K562 (cell line): ENCODE data around the gene HSPA8. TPM values are rescaled to one million over a fixed set of nuclear protein-coding genes. Genes with fewer than 3 reads are reported as not detected.
A peak's percentile ranks its signal among the peaks of the same experiment; 100 is the strongest.

ENCODE experiments used
- HDAC2 ChIP-seq: fragments of 450-650 bp; IDR thresholded peaks from 2 replicates; pipeline ENCODE4 v1.6.1; 2016; ENCODE audit warnings: mild to moderate bottlenecking
- HNRNPLL ChIP-seq: fragments of 200-400 bp; formaldehyde crosslinking; IDR thresholded peaks from 2 replicates; pipeline ENCODE4 v1.6.1; 2017; ENCODE audit warnings: low read length, low read depth, mild to moderate bottlenecking; ENCODE audit not compliant: poor library complexity, severe bottlenecking
- RAD51 ChIP-seq: fragments of 450-650 bp; IDR thresholded peaks from 2 replicates; pipeline ENCODE4 v1.7.1; 2016; ENCODE audit warnings: low read depth, mild to moderate bottlenecking, borderline replicate concordance
- SAFB ChIP-seq: fragments of 200-400 bp; formaldehyde crosslinking; IDR thresholded peaks from 2 replicates; pipeline ENCODE4 v1.6.1; 2017; ENCODE audit warnings: low read depth, low read length, borderline replicate concordance
- SMARCA5 ChIP-seq: fragments of 450-650 bp; IDR thresholded peaks from 2 replicates; pipeline ENCODE4 v1.6.1; 2016
- ZNF668 ChIP-seq: fragments of 250-450 bp; sonication (Bioruptor Pico); IDR thresholded peaks from 2 replicates; pipeline ENCODE4 v1.8.0; 2022; ENCODE audit warnings: mild to moderate bottlenecking, inconsistent platforms
- ZNF695 ChIP-seq: fragments of 450-650 bp; formaldehyde crosslinking; IDR thresholded peaks from 2 replicates; pipeline ENCODE4 v1.4.0; 2020; ENCODE audit warnings: mild to moderate bottlenecking, moderate library complexity
- polyA plus RNA-seq, 8 experiments: library from polyadenylated mRNA; depleted of rRNA in 4 of 8; stranded (reverse) in 5 of 8; unstranded in 3 of 8; fragments of >200 nt; fragmentation: Nextera tagmentation in 2 of 8; fragmentation: Illumina TruSeq in 1 of 8; extraction: Ambion mirVana in 2 of 8; extraction: Trizol in 1 of 8; gene quantifications; 2 replicates each; pipeline versions ENCODE4 v1.2.1 to v1.2.3, GENCODE V29; 2011 to 2014; ENCODE audit warnings: inconsistent platforms in 1 of 8, missing spikeins in 1 of 8
- total RNA-seq, 7 experiments: library from RNA; depleted of rRNA in 6 of 7; stranded (reverse); fragments of >200 nt in 6 of 7; fragmentation: Illumina TruSeq in 2 of 7; extraction: Trizol in 2 of 7; gene quantifications; 2 replicates each; pipeline versions ENCODE4 v1.2.1 to v1.2.3, GENCODE V29; 2011 to 2021; ENCODE audit warnings: low replicate concordance in 1 of 7
- TF ChIP-seq, protein P1 (sequence below), 2 experiments: IDR thresholded peaks; 2 replicates each; pipeline ENCODE4 v1.6.1; 2012; ENCODE audit warnings: improper control_type of control experiment in 2 of 2, low read depth in 2 of 2, low read length in 2 of 2, borderline replicate concordance in 1 of 2
- TF ChIP-seq, protein P2 (sequence below): fragments of 450-650 bp; IDR thresholded peaks from 2 replicates; pipeline ENCODE4 v1.6.1; 2017; ENCODE audit warnings: antibody characterized with exemption
- TF ChIP-seq, protein P3 (sequence below): IDR thresholded peaks from 2 replicates; pipeline ENCODE4 v1.6.1; 2012; ENCODE audit warnings: low read depth, low read length, improper control_type of control experiment, borderline replicate concordance

Gene HSPA8
- total and polyA plus RNA-seq, 9 of the 15 experiments (the other 6 are each of a cell fraction or from before 2014, with no cell fraction given) = 1,250 to 3,966 (median 2,773) TPM

DNA sequence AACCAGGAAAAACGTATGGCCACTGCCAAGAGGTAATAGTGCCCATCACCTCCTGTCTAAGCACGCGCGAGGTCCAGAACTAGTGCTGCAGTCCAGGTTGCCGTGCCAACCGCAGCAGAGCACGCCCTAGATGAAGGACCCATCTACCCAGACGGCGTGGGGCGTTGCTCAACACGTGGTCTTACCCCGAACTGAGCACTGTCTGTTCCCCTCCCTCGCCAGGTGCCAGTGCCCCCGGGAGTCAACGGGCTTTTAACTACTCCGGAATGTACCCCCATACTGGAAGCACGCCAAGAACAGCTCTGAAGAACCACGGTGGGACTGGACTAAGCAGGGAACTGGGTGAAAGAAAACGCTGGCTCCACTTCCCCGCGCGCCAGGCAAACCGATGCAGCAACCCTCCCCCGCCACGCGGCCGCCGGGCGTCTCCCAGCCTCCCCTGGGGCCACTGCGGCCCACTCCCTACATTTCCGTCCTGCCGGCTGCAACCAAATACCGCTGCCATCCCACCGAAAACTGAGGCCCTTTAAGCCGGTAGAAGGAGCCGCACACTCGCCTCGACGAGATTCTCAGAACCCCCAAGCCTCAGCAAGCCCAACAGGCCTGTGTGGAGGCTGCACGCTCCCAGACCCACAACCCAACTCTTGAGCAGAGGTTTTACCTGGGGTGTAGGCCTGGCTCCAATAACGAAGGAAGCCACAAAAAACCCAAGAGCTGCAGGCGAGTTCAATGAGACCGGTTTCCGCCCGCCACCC is at the start of gene HSPA8 (continued):
- TF ChIP-seq, protein P1, sequence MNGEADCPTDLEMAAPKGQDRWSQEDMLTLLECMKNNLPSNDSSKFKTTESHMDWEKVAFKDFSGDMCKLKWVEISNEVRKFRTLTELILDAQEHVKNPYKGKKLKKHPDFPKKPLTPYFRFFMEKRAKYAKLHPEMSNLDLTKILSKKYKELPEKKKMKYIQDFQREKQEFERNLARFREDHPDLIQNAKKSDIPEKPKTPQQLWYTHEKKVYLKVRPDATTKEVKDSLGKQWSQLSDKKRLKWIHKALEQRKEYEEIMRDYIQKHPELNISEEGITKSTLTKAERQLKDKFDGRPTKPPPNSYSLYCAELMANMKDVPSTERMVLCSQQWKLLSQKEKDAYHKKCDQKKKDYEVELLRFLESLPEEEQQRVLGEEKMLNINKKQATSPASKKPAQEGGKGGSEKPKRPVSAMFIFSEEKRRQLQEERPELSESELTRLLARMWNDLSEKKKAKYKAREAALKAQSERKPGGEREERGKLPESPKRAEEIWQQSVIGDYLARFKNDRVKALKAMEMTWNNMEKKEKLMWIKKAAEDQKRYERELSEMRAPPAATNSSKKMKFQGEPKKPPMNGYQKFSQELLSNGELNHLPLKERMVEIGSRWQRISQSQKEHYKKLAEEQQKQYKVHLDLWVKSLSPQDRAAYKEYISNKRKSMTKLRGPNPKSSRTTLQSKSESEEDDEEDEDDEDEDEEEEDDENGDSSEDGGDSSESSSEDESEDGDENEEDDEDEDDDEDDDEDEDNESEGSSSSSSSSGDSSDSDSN (IDR thresholded peaks at IDR 0.05; ENCODE audit: borderline replicate concordance in 1 of 2, low read depth in 2 of 2, low read length in 2 of 2) = no peak
- TF ChIP-seq HNRNPLL (no peak), ZNF695 (no peak), RAD51 (no peak), ZNF668 (CRISPR knock-in tag) (no peak), HDAC2 (no peak), SMARCA5 (no peak), SAFB (0 out of 2 replicates have a peak, but pooled peaks have one; percentile 39)
- TF ChIP-seq, protein P2, sequence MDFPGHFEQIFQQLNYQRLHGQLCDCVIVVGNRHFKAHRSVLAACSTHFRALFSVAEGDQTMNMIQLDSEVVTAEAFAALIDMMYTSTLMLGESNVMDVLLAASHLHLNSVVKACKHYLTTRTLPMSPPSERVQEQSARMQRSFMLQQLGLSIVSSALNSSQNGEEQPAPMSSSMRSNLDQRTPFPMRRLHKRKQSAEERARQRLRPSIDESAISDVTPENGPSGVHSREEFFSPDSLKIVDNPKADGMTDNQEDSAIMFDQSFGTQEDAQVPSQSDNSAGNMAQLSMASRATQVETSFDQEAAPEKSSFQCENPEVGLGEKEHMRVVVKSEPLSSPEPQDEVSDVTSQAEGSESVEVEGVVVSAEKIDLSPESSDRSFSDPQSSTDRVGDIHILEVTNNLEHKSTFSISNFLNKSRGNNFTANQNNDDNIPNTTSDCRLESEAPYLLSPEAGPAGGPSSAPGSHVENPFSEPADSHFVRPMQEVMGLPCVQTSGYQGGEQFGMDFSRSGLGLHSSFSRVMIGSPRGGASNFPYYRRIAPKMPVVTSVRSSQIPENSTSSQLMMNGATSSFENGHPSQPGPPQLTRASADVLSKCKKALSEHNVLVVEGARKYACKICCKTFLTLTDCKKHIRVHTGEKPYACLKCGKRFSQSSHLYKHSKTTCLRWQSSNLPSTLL = no peak
- TF ChIP-seq, protein P3, sequence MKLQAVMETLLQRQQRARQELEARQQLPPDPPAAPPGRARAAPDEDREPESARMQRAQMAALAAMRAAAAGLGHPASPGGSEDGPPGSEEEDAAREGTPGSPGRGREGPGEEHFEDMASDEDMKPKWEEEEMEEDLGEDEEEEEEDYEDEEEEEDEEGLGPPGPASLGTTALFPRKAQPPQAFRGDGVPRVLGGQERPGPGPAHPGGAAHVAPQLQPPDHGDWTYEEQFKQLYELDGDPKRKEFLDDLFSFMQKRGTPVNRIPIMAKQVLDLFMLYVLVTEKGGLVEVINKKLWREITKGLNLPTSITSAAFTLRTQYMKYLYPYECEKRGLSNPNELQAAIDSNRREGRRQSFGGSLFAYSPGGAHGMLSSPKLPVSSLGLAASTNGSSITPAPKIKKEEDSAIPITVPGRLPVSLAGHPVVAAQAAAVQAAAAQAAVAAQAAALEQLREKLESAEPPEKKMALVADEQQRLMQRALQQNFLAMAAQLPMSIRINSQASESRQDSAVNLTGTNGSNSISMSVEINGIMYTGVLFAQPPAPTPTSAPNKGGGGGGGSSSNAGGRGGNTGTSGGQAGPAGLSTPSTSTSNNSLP = no peak
